ENCODE data around the gene RFTN2.

GRCh38 chr2:197575987-197576386 is 99.4 kb downstream of the RFTN2 start:
- TF ChIP-seq CTCF (IDR thresholded peaks at IDR 0.05; ENCODE audit: low read length) (no peak), EZH2 (IDR thresholded peaks at IDR 0.05; ENCODE audit: borderline replicate concordance, low read length) (no peak)
